Fibroblast of lung (primary cell): ENCODE data around the gene TEKT1. TPM values are rescaled to one million over a fixed set of nuclear protein-coding genes. Genes with fewer than 3 reads are reported as not detected.

Experiments
- DNase-seq, 2 donors: peaks; one replicate each; pipeline versions ENCODE4 v3.0.0 to v3.0.0-alpha.2; 2010; ENCODE audit warnings: low read depth in 2 of 2
- H2AFZ ChIP-seq: 2 replicates; pipeline ENCODE4 v1.5.1; 2012; ENCODE audit warnings: low read length, control low read depth, inconsistent platforms
- H3K27ac ChIP-seq: 2 replicates; pipeline ENCODE4 v1.5.1; 2011; ENCODE audit warnings: low read length, control low read depth; ENCODE audit not compliant: insufficient read depth
- H3K27me3 ChIP-seq: 2 replicates; pipeline ENCODE4 v1.5.1; 2011; ENCODE audit warnings: mild to moderate bottlenecking, low read length; ENCODE audit not compliant: control insufficient read depth, insufficient read depth
- H3K36me3 ChIP-seq: 2 replicates; pipeline ENCODE4 v1.5.1; 2011; ENCODE audit warnings: low read length; ENCODE audit not compliant: control insufficient read depth, insufficient read depth
- H3K4me1 ChIP-seq: 2 replicates; pipeline ENCODE4 v1.5.1; 2011; ENCODE audit warnings: low read length; ENCODE audit not compliant: control insufficient read depth, insufficient read depth; ENCODE audit errors: extremely low read depth
- H3K4me2 ChIP-seq: 2 replicates; pipeline ENCODE4 v1.5.1; 2011; ENCODE audit warnings: low read length, control low read depth; ENCODE audit not compliant: insufficient read depth; ENCODE audit errors: extremely low read depth
- H3K4me3 ChIP-seq, 4 experiments: fragments of 200-600 bp in 1 of 4; sonication (generic) in 1 of 4; replicated peaks in 1 of 4; 2 replicates each; pipeline ENCODE4 v1.5.1; 2011 to 2016; ENCODE audit warnings: low read length in 4 of 4, low read depth in 3 of 4, mild to moderate bottlenecking in 3 of 4, control low read depth in 2 of 4, inconsistent platforms in 1 of 4, mixed read lengths in 1 of 4; ENCODE audit not compliant: insufficient read depth in 1 of 4; ENCODE audit errors: control extremely low read depth in 1 of 4
- H3K79me2 ChIP-seq: 2 replicates; pipeline ENCODE4 v1.5.1; 2012; ENCODE audit warnings: mild to moderate bottlenecking, low read length, inconsistent platforms; ENCODE audit not compliant: control insufficient read depth, insufficient read depth
- H3K9ac ChIP-seq: 2 replicates; pipeline ENCODE4 v1.5.1; 2011; ENCODE audit warnings: mild to moderate bottlenecking, low read length, control low read depth; ENCODE audit not compliant: insufficient read depth
- H3K9me3 ChIP-seq: 2 replicates; pipeline ENCODE4 v1.5.1; 2012; ENCODE audit warnings: low read depth, low read length; ENCODE audit not compliant: control insufficient read depth, insufficient read depth
- H4K20me1 ChIP-seq: 2 replicates; pipeline ENCODE4 v1.5.1; 2011; ENCODE audit warnings: low read length; ENCODE audit not compliant: control insufficient read depth, insufficient read depth; ENCODE audit errors: extremely low read depth
- EZH2 ChIP-seq: IDR thresholded peaks from 2 replicates; pipeline ENCODE4 v1.5.1; 2012; ENCODE audit warnings: low read length, control low read depth, mild to moderate bottlenecking; ENCODE audit errors: missing control alignments
- polyA plus RNA-seq, 2 donors: library from polyadenylated mRNA; depleted of rRNA in 1 of 2; stranded (reverse) in 1 of 2; unstranded in 1 of 2; fragments of >200 nt; gene quantifications; 2 replicates each; pipeline ENCODE4 v1.2.1, GENCODE V29; 2011 to 2012; ENCODE audit warnings: missing spikeins in 1 of 2
- total RNA-seq: library from RNA; depleted of rRNA; stranded (reverse); fragments of >200 nt; gene quantifications from 2 replicates; pipeline ENCODE4 v1.2.1, GENCODE V29; 2014
- TF ChIP-seq, protein P1 (sequence below), 2 donors: IDR thresholded peaks in 1 of 2; conservative IDR thresholded peaks in 1 of 2; 1 replicate in 1 of 2; 2 replicates in 1 of 2; pipeline ENCODE4 v1.5.1; 2011 to 2012; ENCODE audit warnings: low read length in 2 of 2, control low read depth in 1 of 2, inconsistent platforms in 1 of 2, low read depth in 1 of 2, mild to moderate bottlenecking in 1 of 2

The TEKT1 gene
- total and polyA plus RNA-seq, 2 donors (not counting 1 experiment from before 2014, with no cell fraction given): not detected

- no peak overlapping the region for H3K27ac ChIP-seq
- H3K36me3 ChIP-seq: no peaks in the 10 kb centered on the region
- DNase-seq: no peak
- no peak overlapping the region for H2AFZ ChIP-seq
- no peaks in the 10 kb centered on the region for H3K9me3 ChIP-seq
- no peak for TF ChIP-seq EZH2
- TF ChIP-seq, protein P1, sequence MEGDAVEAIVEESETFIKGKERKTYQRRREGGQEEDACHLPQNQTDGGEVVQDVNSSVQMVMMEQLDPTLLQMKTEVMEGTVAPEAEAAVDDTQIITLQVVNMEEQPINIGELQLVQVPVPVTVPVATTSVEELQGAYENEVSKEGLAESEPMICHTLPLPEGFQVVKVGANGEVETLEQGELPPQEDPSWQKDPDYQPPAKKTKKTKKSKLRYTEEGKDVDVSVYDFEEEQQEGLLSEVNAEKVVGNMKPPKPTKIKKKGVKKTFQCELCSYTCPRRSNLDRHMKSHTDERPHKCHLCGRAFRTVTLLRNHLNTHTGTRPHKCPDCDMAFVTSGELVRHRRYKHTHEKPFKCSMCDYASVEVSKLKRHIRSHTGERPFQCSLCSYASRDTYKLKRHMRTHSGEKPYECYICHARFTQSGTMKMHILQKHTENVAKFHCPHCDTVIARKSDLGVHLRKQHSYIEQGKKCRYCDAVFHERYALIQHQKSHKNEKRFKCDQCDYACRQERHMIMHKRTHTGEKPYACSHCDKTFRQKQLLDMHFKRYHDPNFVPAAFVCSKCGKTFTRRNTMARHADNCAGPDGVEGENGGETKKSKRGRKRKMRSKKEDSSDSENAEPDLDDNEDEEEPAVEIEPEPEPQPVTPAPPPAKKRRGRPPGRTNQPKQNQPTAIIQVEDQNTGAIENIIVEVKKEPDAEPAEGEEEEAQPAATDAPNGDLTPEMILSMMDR (conservative IDR thresholded peaks at IDR 0.05 in 1 of 2, IDR thresholded peaks at IDR 0.05 in 1 of 2; ENCODE audit: low read depth in 1 of 2, low read length in 2 of 2): no peak
- H3K79me2 ChIP-seq: no peaks in the 10 kb centered on the region
- H3K9ac ChIP-seq: no peak overlapping the region
- no peaks in the 10 kb centered on the region for H4K20me1 ChIP-seq
- no peaks in the 10 kb centered on the region for H3K4me1 ChIP-seq
- H3K4me2 ChIP-seq: no peak overlapping the region
- no peaks in the 10 kb centered on the region for H3K27me3 ChIP-seq
- H3K4me3 ChIP-seq: no peak overlapping the region
Observed at GRCh38 chr17:6870841-6871240, 39.3 kb upstream of the TEKT1 start.

GRCh38 chr17:6868582-6868981 is 37.1 kb upstream of the TEKT1 start:
- H3K79me2 ChIP-seq: no peaks in the 10 kb centered on the region
- no peak overlapping the region for H3K27ac ChIP-seq
- H3K27me3 ChIP-seq: no peaks in the 10 kb centered on the region
- H4K20me1 ChIP-seq: no peaks in the 10 kb centered on the region
- H3K36me3 ChIP-seq: no peaks in the 10 kb centered on the region
- H3K4me2 ChIP-seq: no peak overlapping the region
- no peaks in the 10 kb centered on the region for H3K4me1 ChIP-seq
- peak in 1 of 2 donors; percentile 25 for DNase-seq
- TF ChIP-seq, protein P1 (conservative IDR thresholded peaks at IDR 0.05 in 1 of 2, IDR thresholded peaks at IDR 0.05 in 1 of 2; ENCODE audit: low read depth in 1 of 2, low read length in 2 of 2): no peak
- TF ChIP-seq EZH2: no peak
- no peak overlapping the region for H2AFZ ChIP-seq
- H3K4me3 ChIP-seq: no peak overlapping the region
- no peaks in the 10 kb centered on the region for H3K9me3 ChIP-seq
- no peak overlapping the region for H3K9ac ChIP-seq

GRCh38 chr17:6867849-6868248 is 36.3 kb upstream of the TEKT1 start:
- Histone ChIP-seq H3K79me2 (no peaks in the 10 kb centered on the region), H3K9me3 (no peaks in the 10 kb centered on the region), H3K9ac (no peak overlapping the region), H3K4me2 (no peak overlapping the region), H2AFZ (no peak overlapping the region), H3K4me3 (no peak overlapping the region), H3K27me3 (no peaks in the 10 kb centered on the region), H3K27ac (no peak overlapping the region), H3K4me1 (no peaks in the 10 kb centered on the region), H4K20me1 (no peaks in the 10 kb centered on the region), H3K36me3 (no peaks in the 10 kb centered on the region)
- no peak for DNase-seq
- TF ChIP-seq, protein P1 (conservative IDR thresholded peaks at IDR 0.05 in 1 of 2, IDR thresholded peaks at IDR 0.05 in 1 of 2; ENCODE audit: low read depth in 1 of 2, low read length in 2 of 2): no peak
- TF ChIP-seq EZH2: no peak
